Renal pelvis (tissue), 4 donors: ENCODE data around the gene TNFRSF1A. TPM values are rescaled to one million over a fixed set of nuclear protein-coding genes. Genes with fewer than 3 reads are reported as not detected.
A peak's percentile ranks its signal among the peaks of the same experiment; 100 is the strongest.
"Not testable (repeated sequence)": the region's sequence is repeated elsewhere in the genome, so short reads cannot be mapped to it uniquely, and the experiment has no call there.

ENCODE experiments used
- DNase-seq: peaks from one replicate; pipeline ENCODE4 v3.0.0-alpha.2; 2013
- polyA plus RNA-seq, 3 donors: library from polyadenylated mRNA; unstranded; fragments of 120-200 nt; gene quantifications; one replicate each; pipeline ENCODE4 v1.2.1, GENCODE V29; 2013; ENCODE audit not compliant: insufficient read length in 3 of 3

TNFRSF1A gene
- polyA plus RNA-seq, 3 donors: 89.2 to 93.1 (median 90.2) TPM

GRCh38 chr12:6312529-6313325 lies 29.1 kb downstream of the TNFRSF1A start:
- no peak for DNase-seq

- DNase-seq: no peak
These were observed 29.9 kb downstream of the TNFRSF1A start for GRCh38 chr12:6311822-6312528.

- no peak for DNase-seq
These were observed 30.9 kb downstream of the TNFRSF1A start for GRCh38 chr12:6310771-6311610.

GRCh38 chr12:6307529-6307928 lies 34.3 kb downstream of the TNFRSF1A start:
- DNase-seq: no peak

GRCh38 chr12:6306599-6307220 lies 35.2 kb downstream of the TNFRSF1A start:
- no peak for DNase-seq

- no peak for DNase-seq
These were observed 35.7 kb downstream of the TNFRSF1A start for GRCh38 chr12:6306151-6306550.

- no peak for DNase-seq
These were observed 38.8 kb downstream of the TNFRSF1A start for GRCh38 chr12:6303071-6303470.

- DNase-seq: no peak
These were observed 39.3 kb downstream of the TNFRSF1A start for GRCh38 chr12:6302621-6303020.

GRCh38 chr12:6301721-6302120 lies 40.2 kb downstream of the TNFRSF1A start:
- DNase-seq: no peak

GRCh38 chr12:6297170-6297569 lies 44.7 kb downstream of the TNFRSF1A start:
- no peak for DNase-seq

- no peak for DNase-seq
These were observed 46.6 kb downstream of the TNFRSF1A start for GRCh38 chr12:6295094-6295811.

- DNase-seq: no peak
These were observed 47.5 kb downstream of the TNFRSF1A start for GRCh38 chr12:6294156-6295093.

GRCh38 chr12:6292606-6293005 lies 49.3 kb downstream of the TNFRSF1A start:
- DNase-seq: no peak

GRCh38 chr12:6289906-6290305 lies 52.0 kb downstream of the TNFRSF1A start:
- DNase-seq: not testable (repeated sequence)

GRCh38 chr12:6289081-6289480 lies 52.8 kb downstream of the TNFRSF1A start:
- not testable (repeated sequence) for DNase-seq

- DNase-seq: no peak
These were observed 53.6 kb downstream of the TNFRSF1A start for GRCh38 chr12:6288235-6288634.

GRCh38 chr12:6285532-6286306 lies 56.2 kb downstream of the TNFRSF1A start:
- no peak for DNase-seq

- DNase-seq: peak; percentile 68
These were observed 56.8 kb downstream of the TNFRSF1A start for GRCh38 chr12:6285063-6285477.

- no peak for DNase-seq
These were observed 57.6 kb downstream of the TNFRSF1A start for GRCh38 chr12:6284273-6284672.
